Measurements from ENCODE around the gene CFAP43.

The CFAP43 gene

GRCh38 chr10:104143829-104144228 lies 88.3 kb downstream of the CFAP43 start:
- Histone ChIP-seq H2BK12ac (ENCODE audit: low read length) (no peak overlapping the region), H3K79me2 (ENCODE audit: control insufficient read depth, insufficient read depth, low read length, poor library complexity) (no peaks in the 10 kb centered on the region), H3K36me3 (ENCODE audit: control insufficient read depth in 1 of 2, insufficient read depth in 2 of 2, low read length in 2 of 2) (no peaks in the 10 kb centered on the region), H3K4me1 (ENCODE audit: control insufficient read depth in 1 of 2, insufficient read depth in 2 of 2, low read length in 2 of 2) (no peaks in the 10 kb centered on the region), H4K91ac (ENCODE audit: low read depth, low read length) (no peak overlapping the region), H2BK5ac (ENCODE audit: low read depth, low read length, poor library complexity) (no peak overlapping the region), H3K14ac (ENCODE audit: low read length) (no peak overlapping the region), H3K23ac (ENCODE audit: low read length) (no peak overlapping the region), H3K79me1 (ENCODE audit: low read length) (no peaks in the 10 kb centered on the region), H3K4me2 (ENCODE audit: low read length) (no peak overlapping the region), H3K27ac (ENCODE audit: low read depth, low read length) (no peak overlapping the region), H3K4me3 (ENCODE audit: low read depth, low read length) (no peak overlapping the region), H3K9me3 (ENCODE audit: insufficient read depth, low read depth, low read length) (no peaks in the 10 kb centered on the region), H3K18ac (ENCODE audit: low read length) (no peak overlapping the region), H3K4ac (ENCODE audit: low read depth, low read length) (no peak overlapping the region), H3K27me3 (ENCODE audit: insufficient read depth, low read length) (no peaks in the 10 kb centered on the region), H2AFZ (ENCODE audit: insufficient read depth, low read length, poor library complexity) (no peak overlapping the region), H4K12ac (ENCODE audit: low read depth, low read length) (no peak overlapping the region), H4K8ac (ENCODE audit: low read depth, low read length) (no peak overlapping the region), H3K9ac (ENCODE audit: low read length) (no peak overlapping the region), H2AK5ac (ENCODE audit: low read length) (no peak overlapping the region), H2BK120ac (ENCODE audit: insufficient read depth, low read length, poor library complexity) (no peak overlapping the region)
- WGBS (ENCODE audit: extremely low coverage, insufficient coverage, insufficient read length), result no CpG with 5 or more reads among the region's 3 CpGs
- no peak for DNase-seq

- Histone ChIP-seq H3K14ac (ENCODE audit: low read length) (no peak overlapping the region), H2AK5ac (ENCODE audit: low read length) (no peak overlapping the region), H3K79me2 (ENCODE audit: control insufficient read depth, insufficient read depth, low read length, poor library complexity) (no peaks in the 10 kb centered on the region), H3K27me3 (ENCODE audit: insufficient read depth, low read length) (no peaks in the 10 kb centered on the region), H2BK120ac (ENCODE audit: insufficient read depth, low read length, poor library complexity) (no peak overlapping the region), H3K9me3 (ENCODE audit: insufficient read depth, low read depth, low read length) (no peaks in the 10 kb centered on the region), H2BK12ac (ENCODE audit: low read length) (no peak overlapping the region), H3K79me1 (ENCODE audit: low read length) (no peaks in the 10 kb centered on the region), H3K4ac (ENCODE audit: low read depth, low read length) (no peak overlapping the region), H3K4me1 (ENCODE audit: control insufficient read depth in 1 of 2, insufficient read depth in 2 of 2, low read length in 2 of 2) (no peaks in the 10 kb centered on the region), H4K12ac (ENCODE audit: low read depth, low read length) (no peak overlapping the region), H3K23ac (ENCODE audit: low read length) (no peak overlapping the region), H3K9ac (ENCODE audit: low read length) (no peak overlapping the region), H2BK5ac (ENCODE audit: low read depth, low read length, poor library complexity) (no peak overlapping the region), H3K4me2 (ENCODE audit: low read length) (no peak overlapping the region), H4K8ac (ENCODE audit: low read depth, low read length) (no peak overlapping the region), H3K27ac (ENCODE audit: low read depth, low read length) (no peak overlapping the region), H3K18ac (ENCODE audit: low read length) (no peak overlapping the region), H4K91ac (ENCODE audit: low read depth, low read length) (no peak overlapping the region), H3K36me3 (ENCODE audit: control insufficient read depth in 1 of 2, insufficient read depth in 2 of 2, low read length in 2 of 2) (no peaks in the 10 kb centered on the region), H2AFZ (ENCODE audit: insufficient read depth, low read length, poor library complexity) (no peak overlapping the region), H3K4me3 (ENCODE audit: low read depth, low read length) (no peak overlapping the region)
- no peak for DNase-seq
- WGBS (ENCODE audit: extremely low coverage, insufficient coverage, insufficient read length), result no CpG with 5 or more reads among the region's 1 CpG
Observed at GRCh38 chr10:104142081-104142480, 90.1 kb downstream of the CFAP43 start.

GRCh38 chr10:104139221-104139620 lies 92.9 kb downstream of the CFAP43 start:
- Histone ChIP-seq H3K79me2 (ENCODE audit: control insufficient read depth, insufficient read depth, low read length, poor library complexity) (no peaks in the 10 kb centered on the region), H3K4me2 (ENCODE audit: low read length) (no peak overlapping the region), H2BK120ac (ENCODE audit: insufficient read depth, low read length, poor library complexity) (no peak overlapping the region), H3K9ac (ENCODE audit: low read length) (no peak overlapping the region), H3K4me1 (ENCODE audit: control insufficient read depth in 1 of 2, insufficient read depth in 2 of 2, low read length in 2 of 2) (no peaks in the 10 kb centered on the region), H3K36me3 (ENCODE audit: control insufficient read depth in 1 of 2, insufficient read depth in 2 of 2, low read length in 2 of 2) (no peaks in the 10 kb centered on the region), H3K4ac (ENCODE audit: low read depth, low read length) (no peak overlapping the region), H3K27me3 (ENCODE audit: insufficient read depth, low read length) (no peaks in the 10 kb centered on the region), H2BK5ac (ENCODE audit: low read depth, low read length, poor library complexity) (no peak overlapping the region), H4K91ac (ENCODE audit: low read depth, low read length) (no peak overlapping the region), H3K9me3 (ENCODE audit: insufficient read depth, low read depth, low read length) (no peaks in the 10 kb centered on the region), H2AK5ac (ENCODE audit: low read length) (no peak overlapping the region), H4K12ac (ENCODE audit: low read depth, low read length) (no peak overlapping the region), H2AFZ (ENCODE audit: insufficient read depth, low read length, poor library complexity) (no peak overlapping the region), H3K18ac (ENCODE audit: low read length) (no peak overlapping the region), H3K4me3 (ENCODE audit: low read depth, low read length) (no peak overlapping the region), H3K14ac (ENCODE audit: low read length) (no peak overlapping the region), H3K27ac (ENCODE audit: low read depth, low read length) (no peak overlapping the region), H2BK12ac (ENCODE audit: low read length) (no peak overlapping the region), H3K23ac (ENCODE audit: low read length) (no peak overlapping the region), H3K79me1 (ENCODE audit: low read length) (no peaks in the 10 kb centered on the region), H4K8ac (ENCODE audit: low read depth, low read length) (no peak overlapping the region)
- WGBS (ENCODE audit: extremely low coverage, insufficient coverage, insufficient read length), result no CpG with 5 or more reads among the region's 5 CpGs
- no peak for DNase-seq

- Histone ChIP-seq H2BK5ac (ENCODE audit: low read depth, low read length, poor library complexity) (no peak overlapping the region), H2BK120ac (ENCODE audit: insufficient read depth, low read length, poor library complexity) (no peak overlapping the region), H2AFZ (ENCODE audit: insufficient read depth, low read length, poor library complexity) (no peak overlapping the region), H3K4ac (ENCODE audit: low read depth, low read length) (no peak overlapping the region), H2BK12ac (ENCODE audit: low read length) (no peak overlapping the region), H3K23ac (ENCODE audit: low read length) (no peak overlapping the region), H4K12ac (ENCODE audit: low read depth, low read length) (no peak overlapping the region), H3K79me1 (ENCODE audit: low read length) (no peaks in the 10 kb centered on the region), H3K27me3 (ENCODE audit: insufficient read depth, low read length) (no peaks in the 10 kb centered on the region), H3K18ac (ENCODE audit: low read length) (no peak overlapping the region), H3K14ac (ENCODE audit: low read length) (no peak overlapping the region), H4K8ac (ENCODE audit: low read depth, low read length) (no peak overlapping the region), H3K27ac (ENCODE audit: low read depth, low read length) (no peak overlapping the region), H4K91ac (ENCODE audit: low read depth, low read length) (no peak overlapping the region), H3K4me3 (ENCODE audit: low read depth, low read length) (no peak overlapping the region), H3K9ac (ENCODE audit: low read length) (no peak overlapping the region), H3K36me3 (ENCODE audit: control insufficient read depth in 1 of 2, insufficient read depth in 2 of 2, low read length in 2 of 2) (no peaks in the 10 kb centered on the region), H2AK5ac (ENCODE audit: low read length) (no peak overlapping the region), H3K79me2 (ENCODE audit: control insufficient read depth, insufficient read depth, low read length, poor library complexity) (no peaks in the 10 kb centered on the region), H3K9me3 (ENCODE audit: insufficient read depth, low read depth, low read length) (no peaks in the 10 kb centered on the region), H3K4me1 (ENCODE audit: control insufficient read depth in 1 of 2, insufficient read depth in 2 of 2, low read length in 2 of 2) (no peaks in the 10 kb centered on the region), H3K4me2 (ENCODE audit: low read length) (no peak overlapping the region)
- WGBS (ENCODE audit: extremely low coverage, insufficient coverage, insufficient read length), result no CpG with 5 or more reads among the region's 6 CpGs
- DNase-seq, result no peak
Observed at GRCh38 chr10:104138131-104138530, 94.0 kb downstream of the CFAP43 start.

Data from trophoblast cell (in vitro differentiated cells and primary cell).